ENCODE results near the gene SOCS7. TPM values are rescaled to one million over a fixed set of nuclear protein-coding genes. Genes with fewer than 3 reads are reported as not detected.

Gene SOCS7, protein sequence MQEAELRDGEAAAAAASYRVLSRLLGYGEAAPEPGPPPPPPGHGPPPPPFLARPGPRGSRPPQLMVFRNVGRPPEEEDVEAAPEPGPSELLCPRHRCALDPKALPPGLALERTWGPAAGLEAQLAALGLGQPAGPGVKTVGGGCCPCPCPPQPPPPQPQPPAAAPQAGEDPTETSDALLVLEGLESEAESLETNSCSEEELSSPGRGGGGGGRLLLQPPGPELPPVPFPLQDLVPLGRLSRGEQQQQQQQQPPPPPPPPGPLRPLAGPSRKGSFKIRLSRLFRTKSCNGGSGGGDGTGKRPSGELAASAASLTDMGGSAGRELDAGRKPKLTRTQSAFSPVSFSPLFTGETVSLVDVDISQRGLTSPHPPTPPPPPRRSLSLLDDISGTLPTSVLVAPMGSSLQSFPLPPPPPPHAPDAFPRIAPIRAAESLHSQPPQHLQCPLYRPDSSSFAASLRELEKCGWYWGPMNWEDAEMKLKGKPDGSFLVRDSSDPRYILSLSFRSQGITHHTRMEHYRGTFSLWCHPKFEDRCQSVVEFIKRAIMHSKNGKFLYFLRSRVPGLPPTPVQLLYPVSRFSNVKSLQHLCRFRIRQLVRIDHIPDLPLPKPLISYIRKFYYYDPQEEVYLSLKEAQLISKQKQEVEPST
- 10 to 100 TPM; 14.0 to 20.0 TPM for total RNA-seq

GRCh38 chr17:38351412-38352222, at the start of gene SOCS7:
Gene SOCS7, plus strand, starts transcription at chr17:38351844. Its CDS starts 209 bp downstream, at chr17:38352053.

DNA sequence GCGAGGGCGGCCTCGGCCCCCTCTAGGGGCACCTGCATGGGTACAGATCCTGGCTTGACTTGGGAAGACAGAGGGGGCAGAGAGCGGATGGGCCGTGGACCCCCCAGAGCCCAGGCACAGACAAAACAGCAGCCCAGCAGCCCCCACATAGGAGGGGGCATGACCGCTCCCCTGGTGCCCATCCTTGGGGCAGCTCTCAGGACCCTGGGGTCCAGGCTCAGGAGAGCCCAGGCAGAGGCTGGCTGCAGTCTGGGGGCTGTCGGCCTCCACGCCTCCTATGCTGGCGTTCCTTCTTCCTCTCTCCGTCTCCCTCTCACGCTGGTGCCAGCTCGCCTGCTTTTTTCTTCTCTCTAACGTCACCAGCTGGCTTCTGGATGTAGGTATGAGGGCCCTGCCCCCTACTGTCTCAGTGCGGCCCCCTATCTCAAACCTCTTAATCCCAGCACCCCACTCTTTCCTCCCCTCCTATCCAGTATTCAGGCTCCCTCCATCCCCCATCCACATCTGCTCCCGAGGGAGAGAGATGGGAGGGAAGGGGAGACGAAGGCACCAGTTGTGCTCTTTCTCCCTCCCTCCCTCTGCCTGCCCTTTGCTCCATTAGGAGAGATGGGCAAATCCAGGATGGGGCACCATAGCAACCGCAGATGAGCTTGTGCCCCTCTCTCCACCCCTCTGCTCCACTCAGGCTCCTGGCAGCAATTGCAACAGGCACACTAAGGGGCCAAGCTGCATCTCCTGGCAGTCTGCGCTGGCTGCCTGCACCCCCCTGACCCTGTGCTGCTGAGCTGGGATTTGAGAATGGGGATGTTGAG, 7.8 kb upstream of the SOCS7 start, which contains the start of gene GPR179:
TSS of gene GPR179 (minus strand) at position 349 of the 812 bp plus-strand sequence. CDS start at position 182, 167 bp downstream.

DNA sequence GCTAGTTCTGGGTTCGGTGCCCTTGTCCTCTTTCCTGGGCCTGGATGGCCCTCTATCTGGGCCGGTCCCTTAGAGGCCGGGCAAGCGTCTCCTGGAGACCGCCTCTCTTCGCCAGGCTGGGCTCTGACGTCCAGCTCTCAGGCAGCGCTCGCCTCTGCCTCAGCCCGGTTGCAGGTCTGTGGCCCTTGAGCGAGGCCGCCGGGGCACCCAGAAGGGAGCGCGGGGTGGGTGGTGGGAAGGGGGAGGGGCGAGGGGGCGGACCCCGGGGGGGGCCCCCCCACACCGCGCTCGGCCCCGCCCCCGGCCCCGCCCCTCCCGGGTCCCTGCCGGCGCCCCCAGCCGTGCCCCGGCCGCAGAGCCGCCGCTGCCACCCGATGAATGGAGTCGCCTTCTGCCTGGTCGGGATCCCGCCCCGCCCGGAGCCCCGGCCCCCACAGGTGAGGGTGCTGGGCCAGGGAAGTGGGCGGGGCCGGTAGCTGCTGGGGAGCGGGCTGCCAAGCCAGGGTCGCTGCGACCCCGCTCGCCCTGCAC, 76.5 kb downstream of the SOCS7 start, which contains the start of gene ARHGAP23:
TSS of gene ARHGAP23 (plus strand) at position 353 of the 531 bp plus-strand sequence. CDS start at position 375, 22 bp downstream.

Other genes with a start within 250 kb of the SOCS7 start
- gene TBC1D3E, start 223.9 kb upstream of the SOCS7 start, total RNA-seq: under 1 TPM in 1 of 2 donors, not detected in 1; 0.67 TPM
- not detected for gene TBC1D3, start 159.3 kb upstream of the SOCS7 start, total RNA-seq
- 10 to 100 TPM; 24.1 to 37.6 TPM for gene MRPL45, start 54.7 kb upstream of the SOCS7 start, total RNA-seq
- under 1 TPM in 1 of 2 donors, not detected in 1; under 0.01 TPM for gene GPR179, start 7.9 kb upstream of the SOCS7 start, total RNA-seq
- gene ARHGAP23, start 76.6 kb downstream of the SOCS7 start, total RNA-seq: 1 to 10 TPM; 6.0 to 10.0 TPM